ENCODE data around the gene CAPN3. TPM values are rescaled to one million over a fixed set of nuclear protein-coding genes. Genes with fewer than 3 reads are reported as not detected.
"Not testable (repeated sequence)": the region's sequence is repeated elsewhere in the genome, so short reads cannot be mapped to it uniquely, and the experiment has no call there.

The CAPN3 gene
- 1.1 TPM for total RNA-seq

- no peak for DNase-seq
These were observed at the start of gene CAPN3 for GRCh38 chr15:42359249-42359648. Gene CAPN3, plus strand, starts transcription at chr15:42359501. Its CDS starts 305 bp downstream, at chr15:42359806.

- DNase-seq, result no peak
These were observed 45.8 kb upstream of the CAPN3 start for GRCh38 chr15:42313463-42313862.

GRCh38 chr15:42314818-42315217, 44.5 kb upstream of the CAPN3 start:
- no peak for DNase-seq

GRCh38 chr15:42315521-42315920, 43.8 kb upstream of the CAPN3 start:
- DNase-seq, result no peak

- DNase-seq, result not testable (repeated sequence)
These were observed 43.0 kb upstream of the CAPN3 start for GRCh38 chr15:42316282-42316805.

- no peak for DNase-seq
These were observed 40.1 kb upstream of the CAPN3 start for GRCh38 chr15:42319206-42319605.

GRCh38 chr15:42324308-42324707, 35.0 kb upstream of the CAPN3 start:
- DNase-seq, result no peak

GRCh38 chr15:42329161-42329560, 30.1 kb upstream of the CAPN3 start:
- no peak for DNase-seq

- DNase-seq, result no peak
These were observed 29.3 kb upstream of the CAPN3 start for GRCh38 chr15:42329992-42330391.

- no peak for DNase-seq
These were observed 28.1 kb upstream of the CAPN3 start for GRCh38 chr15:42331235-42331634.

GRCh38 chr15:42332331-42332730, 27.0 kb upstream of the CAPN3 start:
- no peak for DNase-seq

- DNase-seq, result no peak
These were observed 24.2 kb upstream of the CAPN3 start for GRCh38 chr15:42335074-42335473.

- not testable (repeated sequence) for DNase-seq
These were observed 22.7 kb upstream of the CAPN3 start for GRCh38 chr15:42336650-42337049.

GRCh38 chr15:42337104-42337503, 22.2 kb upstream of the CAPN3 start:
- not testable (repeated sequence) for DNase-seq

GRCh38 chr15:42338500-42338899, 20.8 kb upstream of the CAPN3 start:
- DNase-seq, result no peak

- DNase-seq, result no peak
These were observed 15.6 kb upstream of the CAPN3 start for GRCh38 chr15:42343596-42344232.

- DNase-seq, result no peak
These were observed 14.5 kb upstream of the CAPN3 start for GRCh38 chr15:42344763-42345162.

- DNase-seq, result no peak
These were observed 13.8 kb upstream of the CAPN3 start for GRCh38 chr15:42345504-42345903.

GRCh38 chr15:42348083-42348482, 11.2 kb upstream of the CAPN3 start:
- DNase-seq, result no peak

- DNase-seq, result no peak
These were observed 10.1 kb upstream of the CAPN3 start for GRCh38 chr15:42349186-42349585.

GRCh38 chr15:42352401-42352800, 6.9 kb upstream of the CAPN3 start:
- DNase-seq, result no peak

GRCh38 chr15:42353061-42353460, 6.2 kb upstream of the CAPN3 start:
- DNase-seq, result no peak

- DNase-seq, result no peak
These were observed 4.5 kb upstream of the CAPN3 start for GRCh38 chr15:42354824-42355223.

- no peak for DNase-seq
These were observed 4.0 kb upstream of the CAPN3 start for GRCh38 chr15:42355291-42355690.

GRCh38 chr15:42356851-42357250, 2.5 kb upstream of the CAPN3 start:
- no peak for DNase-seq
